Fibroblast of lung (primary cell): ENCODE measurements around the gene NSMF. TPM values are rescaled to one million over a fixed set of nuclear protein-coding genes. Genes with fewer than 3 reads are reported as not detected.
"Not testable (repeated sequence)": the region's sequence is repeated elsewhere in the genome, so short reads cannot be mapped to it uniquely, and the experiment has no call there.

Experiments used
- DNase-seq, 2 donors: peaks; one replicate each; pipeline versions ENCODE4 v3.0.0 to v3.0.0-alpha.2; 2010; ENCODE audit warnings: low read depth in 2 of 2
- H2AFZ ChIP-seq: 2 replicates; pipeline ENCODE4 v1.5.1; 2012; ENCODE audit warnings: low read length, control low read depth, inconsistent platforms
- H3K27ac ChIP-seq: 2 replicates; pipeline ENCODE4 v1.5.1; 2011; ENCODE audit warnings: low read length, control low read depth; ENCODE audit not compliant: insufficient read depth
- H3K27me3 ChIP-seq: 2 replicates; pipeline ENCODE4 v1.5.1; 2011; ENCODE audit warnings: mild to moderate bottlenecking, low read length; ENCODE audit not compliant: control insufficient read depth, insufficient read depth
- H3K36me3 ChIP-seq: 2 replicates; pipeline ENCODE4 v1.5.1; 2011; ENCODE audit warnings: low read length; ENCODE audit not compliant: control insufficient read depth, insufficient read depth
- H3K4me1 ChIP-seq: 2 replicates; pipeline ENCODE4 v1.5.1; 2011; ENCODE audit warnings: low read length; ENCODE audit not compliant: control insufficient read depth, insufficient read depth; ENCODE audit errors: extremely low read depth
- H3K4me2 ChIP-seq: 2 replicates; pipeline ENCODE4 v1.5.1; 2011; ENCODE audit warnings: low read length, control low read depth; ENCODE audit not compliant: insufficient read depth; ENCODE audit errors: extremely low read depth
- H3K4me3 ChIP-seq, 4 experiments: fragments of 200-600 bp in 1 of 4; sonication (generic) in 1 of 4; replicated peaks in 1 of 4; 2 replicates each; pipeline ENCODE4 v1.5.1; 2011 to 2016; ENCODE audit warnings: low read length in 4 of 4, low read depth in 3 of 4, mild to moderate bottlenecking in 3 of 4, control low read depth in 2 of 4, inconsistent platforms in 1 of 4, mixed read lengths in 1 of 4; ENCODE audit not compliant: insufficient read depth in 1 of 4; ENCODE audit errors: control extremely low read depth in 1 of 4
- H3K79me2 ChIP-seq: 2 replicates; pipeline ENCODE4 v1.5.1; 2012; ENCODE audit warnings: mild to moderate bottlenecking, low read length, inconsistent platforms; ENCODE audit not compliant: control insufficient read depth, insufficient read depth
- H3K9ac ChIP-seq: 2 replicates; pipeline ENCODE4 v1.5.1; 2011; ENCODE audit warnings: mild to moderate bottlenecking, low read length, control low read depth; ENCODE audit not compliant: insufficient read depth
- H3K9me3 ChIP-seq: 2 replicates; pipeline ENCODE4 v1.5.1; 2012; ENCODE audit warnings: low read depth, low read length; ENCODE audit not compliant: control insufficient read depth, insufficient read depth
- H4K20me1 ChIP-seq: 2 replicates; pipeline ENCODE4 v1.5.1; 2011; ENCODE audit warnings: low read length; ENCODE audit not compliant: control insufficient read depth, insufficient read depth; ENCODE audit errors: extremely low read depth
- CTCF ChIP-seq, 2 donors: IDR thresholded peaks in 1 of 2; conservative IDR thresholded peaks in 1 of 2; 1 replicate in 1 of 2; 2 replicates in 1 of 2; pipeline ENCODE4 v1.5.1; 2011 to 2012; ENCODE audit warnings: low read length in 2 of 2, control low read depth in 1 of 2, inconsistent platforms in 1 of 2, low read depth in 1 of 2, mild to moderate bottlenecking in 1 of 2
- EZH2 ChIP-seq: IDR thresholded peaks from 2 replicates; pipeline ENCODE4 v1.5.1; 2012; ENCODE audit warnings: low read length, control low read depth, mild to moderate bottlenecking; ENCODE audit errors: missing control alignments
- polyA plus RNA-seq, 2 donors: library from polyadenylated mRNA; depleted of rRNA in 1 of 2; stranded (reverse) in 1 of 2; unstranded in 1 of 2; fragments of >200 nt; gene quantifications; 2 replicates each; pipeline ENCODE4 v1.2.1, GENCODE V29; 2011 to 2012; ENCODE audit warnings: missing spikeins in 1 of 2
- total RNA-seq: library from RNA; depleted of rRNA; stranded (reverse); fragments of >200 nt; gene quantifications from 2 replicates; pipeline ENCODE4 v1.2.1, GENCODE V29; 2014

Gene NSMF
- total and polyA plus RNA-seq, 2 donors (not counting 1 experiment from before 2014, with no cell fraction given): 13.4 to 15.0 TPM

- H3K27me3 ChIP-seq: peaks cover 2% of the 10 kb centered on the region
- no peaks in the 10 kb centered on the region for H3K4me1 ChIP-seq
- no peak overlapping the region for H3K4me3 ChIP-seq
These were observed 11.7 kb upstream of the NSMF start for GRCh38 chr9:137470785-137471184.

GRCh38 chr9:137467896-137468295, 8.8 kb upstream of the NSMF start:
- Histone ChIP-seq H3K36me3 (no peaks in the 10 kb centered on the region), H3K4me2 (no peak overlapping the region), H3K79me2 (no peaks in the 10 kb centered on the region), H3K4me1 (no peaks in the 10 kb centered on the region), H3K9ac (no peak overlapping the region), H4K20me1 (no peaks in the 10 kb centered on the region), H3K9me3 (no peaks in the 10 kb centered on the region), H2AFZ (no peak overlapping the region), H3K27me3 (peaks cover 2% of the 10 kb centered on the region), H3K27ac (no peak overlapping the region), H3K4me3 (no peak overlapping the region)
- DNase-seq: no peak
- TF ChIP-seq EZH2: no peak
- no peak for TF ChIP-seq CTCF (conservative IDR thresholded peaks at IDR 0.05 in 1 of 2, IDR thresholded peaks at IDR 0.05 in 1 of 2; ENCODE audit: low read depth in 1 of 2, low read length in 2 of 2)

More at GRCh38 chr9:137470785-137471184, 11.7 kb upstream of the NSMF start:
- Histone ChIP-seq H4K20me1 (no peaks in the 10 kb centered on the region), H2AFZ (no peak overlapping the region), H3K4me2 (no peak overlapping the region), H3K9ac (no peak overlapping the region), H3K79me2 (no peaks in the 10 kb centered on the region), H3K27ac (no peak overlapping the region), H3K36me3 (no peaks in the 10 kb centered on the region), H3K9me3 (no peaks in the 10 kb centered on the region)
- no peak for TF ChIP-seq EZH2
- no peak for TF ChIP-seq CTCF (conservative IDR thresholded peaks at IDR 0.05 in 1 of 2, IDR thresholded peaks at IDR 0.05 in 1 of 2; ENCODE audit: low read depth in 1 of 2, low read length in 2 of 2)
- no peak for DNase-seq

GRCh38 chr9:137467161-137467581, 8.0 kb upstream of the NSMF start:
- Histone ChIP-seq H3K27me3 (peaks cover 2% of the 10 kb centered on the region), H2AFZ (no peak overlapping the region), H3K4me2 (no peak overlapping the region), H3K79me2 (no peaks in the 10 kb centered on the region), H3K4me3 (no peak overlapping the region), H4K20me1 (no peaks in the 10 kb centered on the region), H3K27ac (no peak overlapping the region), H3K9me3 (no peaks in the 10 kb centered on the region), H3K9ac (no peak overlapping the region), H3K36me3 (no peaks in the 10 kb centered on the region), H3K4me1 (no peaks in the 10 kb centered on the region)
- TF ChIP-seq EZH2: no peak
- TF ChIP-seq CTCF (conservative IDR thresholded peaks at IDR 0.05 in 1 of 2, IDR thresholded peaks at IDR 0.05 in 1 of 2; ENCODE audit: low read depth in 1 of 2, low read length in 2 of 2): no peak
- DNase-seq: no peak

- not testable (repeated sequence) for H3K27me3 ChIP-seq, H4K20me1 ChIP-seq, H3K36me3 ChIP-seq, H3K4me2 ChIP-seq, H3K27ac ChIP-seq, DNase-seq, H3K4me3 ChIP-seq, H3K4me1 ChIP-seq, H3K79me2 ChIP-seq, H2AFZ ChIP-seq, H3K9me3 ChIP-seq, H3K9ac ChIP-seq
These were observed 7.4 kb upstream of the NSMF start for GRCh38 chr9:137466389-137467085.
